Liver (tissue), 9 donors: Measurements from ENCODE around the gene RASGRP2. TPM values are rescaled to one million over a fixed set of nuclear protein-coding genes. Genes with fewer than 3 reads are reported as not detected.

ENCODE experiments used
- DNase-seq: peaks from one replicate; pipeline ENCODE4 v3.0.0-alpha.2; 2017; ENCODE audit warnings: low spot score
- H3K27ac ChIP-seq, 2 donors: one replicate each; pipeline ENCODE4 v1.7.0; 2013; ENCODE audit warnings: inconsistent platforms in 2 of 2, low read length in 2 of 2, control low read depth in 1 of 2, low read depth in 1 of 2, mild to moderate bottlenecking in 1 of 2
- H3K27me3 ChIP-seq, 4 donors: one replicate each; pipeline versions ENCODE4 v1.6.1 to v1.7.0; 2013; ENCODE audit warnings: low read length in 3 of 4, inconsistent platforms in 1 of 4, mild to moderate bottlenecking in 1 of 4, moderate library complexity in 1 of 4; ENCODE audit not compliant: control insufficient read depth in 4 of 4, insufficient read depth in 4 of 4
- H3K36me3 ChIP-seq, 4 donors: one replicate each; pipeline versions ENCODE4 v1.6.1 to v1.7.0; 2013; ENCODE audit warnings: low read length in 3 of 4, mild to moderate bottlenecking in 3 of 4, low read depth in 1 of 4, moderate library complexity in 1 of 4; ENCODE audit not compliant: control insufficient read depth in 4 of 4, insufficient read depth in 3 of 4
- H3K4me1 ChIP-seq, 4 donors: one replicate each; pipeline versions ENCODE4 v1.6.1 to v1.7.0; 2013; ENCODE audit warnings: low read length in 3 of 4, mild to moderate bottlenecking in 3 of 4, moderate library complexity in 1 of 4; ENCODE audit not compliant: control insufficient read depth in 4 of 4, insufficient read depth in 4 of 4
- H3K4me3 ChIP-seq, 3 donors: one replicate each; pipeline versions ENCODE4 v1.6.1 to v1.7.0; 2013; ENCODE audit warnings: low read length in 3 of 3, control low read depth in 1 of 3, low read depth in 1 of 3, mild to moderate bottlenecking in 1 of 3
- H3K9ac ChIP-seq, 2 donors: one replicate each; pipeline ENCODE4 v1.7.0; 2013; ENCODE audit warnings: low read length in 2 of 2, mild to moderate bottlenecking in 2 of 2, moderate library complexity in 2 of 2, control low read depth in 1 of 2, low read depth in 1 of 2
- H3K9me3 ChIP-seq, 4 donors: one replicate each; pipeline versions ENCODE4 v1.6.1 to v1.7.0; 2013; ENCODE audit warnings: low read length in 3 of 4; ENCODE audit not compliant: control insufficient read depth in 4 of 4
- CTCF ChIP-seq: fragments of 150-350 bp; IDR thresholded peaks from 2 replicates; pipeline ENCODE4 v1.5.1; 2017; ENCODE audit warnings: improper control_type of control experiment, low read depth, low read length; ENCODE audit not compliant: missing input control
- EGR1 ChIP-seq, 2 donors: IDR thresholded peaks; 2 replicates each; pipeline ENCODE4 v1.6.1; 2016 to 2018; ENCODE audit warnings: antibody characterized with exemption in 2 of 2, low read depth in 2 of 2
- FOXA1 ChIP-seq: IDR thresholded peaks from 2 replicates; pipeline ENCODE4 v1.6.1; 2016; ENCODE audit warnings: antibody characterized with exemption
- FOXA2 ChIP-seq: IDR thresholded peaks from 2 replicates; pipeline ENCODE4 v1.6.1; 2016; ENCODE audit warnings: antibody characterized with exemption
- GABPA ChIP-seq, 2 donors: IDR thresholded peaks in 1 of 2; conservative IDR thresholded peaks in 1 of 2; 2 replicates each; pipeline ENCODE4 v1.6.1; 2016; ENCODE audit warnings: antibody characterized with exemption in 2 of 2, mild to moderate bottlenecking in 1 of 2, moderate library complexity in 1 of 2
- HNF4A ChIP-seq, 2 donors: conservative IDR thresholded peaks; 2 replicates each; pipeline ENCODE4 v1.6.1; 2016; ENCODE audit warnings: antibody characterized with exemption in 2 of 2, mild to moderate bottlenecking in 2 of 2
- JUND ChIP-seq, 2 donors: IDR thresholded peaks; 2 replicates each; pipeline ENCODE4 v1.6.1; 2016; ENCODE audit warnings: antibody characterized with exemption in 2 of 2
- NR2F2 ChIP-seq: IDR thresholded peaks from 2 replicates; pipeline ENCODE4 v1.6.1; 2016; ENCODE audit warnings: antibody characterized with exemption
- RAD21 ChIP-seq, 2 donors: IDR thresholded peaks; 2 replicates each; pipeline ENCODE4 v1.6.1; 2016; ENCODE audit warnings: antibody characterized with exemption in 2 of 2, mild to moderate bottlenecking in 2 of 2
- RXRA ChIP-seq, 2 donors: IDR thresholded peaks; 2 replicates each; pipeline ENCODE4 v1.6.1; 2017 to 2018; ENCODE audit warnings: antibody characterized with exemption in 2 of 2, mild to moderate bottlenecking in 1 of 2
- SP1 ChIP-seq: IDR thresholded peaks from 2 replicates; pipeline ENCODE4 v1.6.1; 2018; ENCODE audit warnings: antibody characterized with exemption, mild to moderate bottlenecking
- TAF1 ChIP-seq: conservative IDR thresholded peaks from 2 replicates; pipeline ENCODE4 v1.6.1; 2016; ENCODE audit warnings: antibody characterized with exemption, mild to moderate bottlenecking
- WGBS: extraction: QIAGEN DNeasy Blood & Tissue Kit; methylation state at CpG from one replicate; pipeline ENCODE4 v1.1.7; 2013; 5-methylcytosine and 5-hydroxymethylcytosine counted together
- polyA plus RNA-seq, 2 donors: library from polyadenylated mRNA; stranded (reverse) in 1 of 2; unstranded in 1 of 2; fragments of 200-250 nt in 1 of 2; fragments of >200 nt in 1 of 2; fragmentation: Nextera tagmentation in 1 of 2; extraction: Ambion mirVana in 1 of 2; gene quantifications; one replicate each; pipeline versions ENCODE4 v1.2.1 to v1.2.3, GENCODE V29; 2013 to 2015
- total RNA-seq, 2 donors: library from RNA; depleted of rRNA; stranded (reverse); fragments of >200 nt; gene quantifications; one replicate each; pipeline ENCODE4 v1.2.3, GENCODE V29; 2014
- TF ChIP-seq, protein P1 (sequence below): IDR thresholded peaks from 2 replicates; pipeline ENCODE4 v1.6.1; 2016; ENCODE audit warnings: antibody characterized with exemption
- TF ChIP-seq, protein P2 (sequence below): IDR thresholded peaks from 2 replicates; pipeline ENCODE4 v1.6.1; 2016; ENCODE audit warnings: antibody characterized with exemption
- TF ChIP-seq, protein P3 (sequence below): IDR thresholded peaks from 2 replicates; pipeline ENCODE4 v1.6.1; 2016; ENCODE audit warnings: antibody characterized with exemption
- TF ChIP-seq, protein P4 (sequence below): IDR thresholded peaks from 2 replicates; pipeline ENCODE4 v1.6.1; 2016; ENCODE audit warnings: antibody characterized with exemption, mild to moderate bottlenecking
- donor health status: healthy.
- donor health status: healthy.
- donor health status: healthy.
- donor health status: healthy.
- donor health status: healthy.

RASGRP2 gene
- total and polyA plus RNA-seq, 4 donors, result 2.7 to 14.9 (median 8.7) TPM

- no peaks in the 10 kb centered on the region for H3K9me3 ChIP-seq
- peaks cover 0 to 2% (median 1%) of the 10 kb centered on the region in 4 donors for H3K4me1 ChIP-seq
- TF ChIP-seq, protein P1, sequence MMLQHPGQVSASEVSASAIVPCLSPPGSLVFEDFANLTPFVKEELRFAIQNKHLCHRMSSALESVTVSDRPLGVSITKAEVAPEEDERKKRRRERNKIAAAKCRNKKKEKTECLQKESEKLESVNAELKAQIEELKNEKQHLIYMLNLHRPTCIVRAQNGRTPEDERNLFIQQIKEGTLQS, result no peak
- no peak for TF ChIP-seq JUND (IDR thresholded peaks at IDR 0.05)
- TF ChIP-seq NR2F2, result no peak
- TF ChIP-seq HNF4A (conservative IDR thresholded peaks at IDR 0.05), result no peak
- no peak for TF ChIP-seq EGR1 (IDR thresholded peaks at IDR 0.05; ENCODE audit: low read depth in 2 of 2)
- TF ChIP-seq, protein P2, sequence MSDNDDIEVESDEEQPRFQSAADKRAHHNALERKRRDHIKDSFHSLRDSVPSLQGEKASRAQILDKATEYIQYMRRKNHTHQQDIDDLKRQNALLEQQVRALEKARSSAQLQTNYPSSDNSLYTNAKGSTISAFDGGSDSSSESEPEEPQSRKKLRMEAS, result no peak
- TF ChIP-seq SP1, result no peak
- no peak for TF ChIP-seq GABPA (IDR thresholded peaks at IDR 0.05 in 1 of 2, conservative IDR thresholded peaks at IDR 0.05 in 1 of 2)
- TF ChIP-seq, protein P3, sequence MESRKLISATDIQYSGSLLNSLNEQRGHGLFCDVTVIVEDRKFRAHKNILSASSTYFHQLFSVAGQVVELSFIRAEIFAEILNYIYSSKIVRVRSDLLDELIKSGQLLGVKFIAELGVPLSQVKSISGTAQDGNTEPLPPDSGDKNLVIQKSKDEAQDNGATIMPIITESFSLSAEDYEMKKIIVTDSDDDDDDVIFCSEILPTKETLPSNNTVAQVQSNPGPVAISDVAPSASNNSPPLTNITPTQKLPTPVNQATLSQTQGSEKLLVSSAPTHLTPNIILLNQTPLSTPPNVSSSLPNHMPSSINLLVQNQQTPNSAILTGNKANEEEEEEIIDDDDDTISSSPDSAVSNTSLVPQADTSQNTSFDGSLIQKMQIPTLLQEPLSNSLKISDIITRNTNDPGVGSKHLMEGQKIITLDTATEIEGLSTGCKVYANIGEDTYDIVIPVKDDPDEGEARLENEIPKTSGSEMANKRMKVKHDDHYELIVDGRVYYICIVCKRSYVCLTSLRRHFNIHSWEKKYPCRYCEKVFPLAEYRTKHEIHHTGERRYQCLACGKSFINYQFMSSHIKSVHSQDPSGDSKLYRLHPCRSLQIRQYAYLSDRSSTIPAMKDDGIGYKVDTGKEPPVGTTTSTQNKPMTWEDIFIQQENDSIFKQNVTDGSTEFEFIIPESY, result no peak
- no peak for TF ChIP-seq RXRA (IDR thresholded peaks at IDR 0.05)
- TF ChIP-seq RAD21 (IDR thresholded peaks at IDR 0.05), result no peak
- no peak for TF ChIP-seq TAF1
- WGBS, result 93% methylated on average over 4 of the region's 4 CpGs
- H3K9ac ChIP-seq, result no peak overlapping the region
- H3K4me3 ChIP-seq, result no peak overlapping the region
- peaks cover 0 to 8% (median 2%) of the 10 kb centered on the region in 4 donors for H3K36me3 ChIP-seq
- H3K27ac ChIP-seq, result no peak overlapping the region
- no peaks in the 10 kb centered on the region for H3K27me3 ChIP-seq
- no peak for DNase-seq
These were observed 48.5 kb upstream of the RASGRP2 start for GRCh38 chr11:64792482-64792881.

GRCh38 chr11:64791781-64792291 lies 47.9 kb upstream of the RASGRP2 start:
- H3K9ac ChIP-seq, result no peak overlapping the region
- H3K27ac ChIP-seq, result no peak overlapping the region
- no peaks in the 10 kb centered on the region for H3K9me3 ChIP-seq
- TF ChIP-seq JUND (IDR thresholded peaks at IDR 0.05), result no peak
- peaks cover 0 to 5% (median 2%) of the 10 kb centered on the region in 4 donors for H3K4me1 ChIP-seq
- 96% methylated on average over 14 of the region's 14 CpGs for WGBS
- H3K36me3 ChIP-seq, result peaks cover 0 to 8% (median 2%) of the 10 kb centered on the region in 4 donors
- H3K27me3 ChIP-seq, result no peaks in the 10 kb centered on the region
- no peak for DNase-seq
- H3K4me3 ChIP-seq, result no peak overlapping the region

DNA sequence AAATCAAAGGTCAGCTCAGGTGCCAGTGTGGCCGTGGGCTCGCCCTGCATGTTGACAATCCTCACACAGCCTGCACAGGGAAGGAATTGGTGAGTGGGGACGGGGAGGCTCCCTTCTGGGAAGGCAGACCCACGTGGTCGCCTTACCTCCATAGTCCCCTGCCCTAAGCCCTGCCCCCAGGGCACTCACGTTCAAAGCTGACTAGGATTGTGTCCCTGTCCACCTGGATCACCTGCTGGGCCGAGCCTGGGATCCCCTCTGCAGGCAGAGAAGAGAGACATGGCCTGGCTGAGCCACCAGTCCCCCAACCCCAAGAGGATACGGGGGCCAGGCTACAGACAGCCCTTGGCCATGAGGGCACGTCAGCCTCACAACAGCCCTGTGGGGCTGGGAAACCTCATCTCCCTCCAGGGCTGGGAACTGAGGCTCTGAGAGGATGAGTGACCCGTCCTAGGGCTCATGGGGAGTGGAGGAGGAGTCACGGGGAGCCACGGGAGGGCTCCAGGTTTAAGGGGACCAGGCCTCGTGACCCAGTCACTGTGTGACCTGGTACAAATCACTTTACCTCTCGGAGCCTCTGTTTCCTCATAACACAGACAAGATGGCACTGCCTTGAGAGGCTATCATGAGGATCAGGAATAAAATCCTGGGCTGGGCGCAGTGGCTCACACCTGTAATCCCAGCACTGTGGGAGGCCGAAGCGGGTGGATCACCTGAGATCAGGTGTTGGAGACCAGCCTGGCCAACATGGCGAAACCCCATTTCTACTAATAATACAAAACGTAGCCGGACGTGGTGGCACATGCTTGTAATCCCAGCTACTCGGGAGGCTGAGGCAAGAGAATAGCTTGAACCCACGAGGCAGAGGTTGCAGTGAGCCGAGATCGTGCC lies 46.5 kb upstream of the RASGRP2 start:
- 90% methylated on average over 25 of the region's 25 CpGs for WGBS
- Histone ChIP-seq H3K4me1 (peaks cover 0 to 5% (median 2%) of the 10 kb centered on the region in 4 donors), H3K4me3 (no peak overlapping the region), H3K27me3 (no peaks in the 10 kb centered on the region), H3K36me3 (peaks cover 0 to 6% (median 1%) of the 10 kb centered on the region in 4 donors), H3K9me3 (no peaks in the 10 kb centered on the region), H3K9ac (no peak overlapping the region), H3K27ac (no peak overlapping the region)
- TF ChIP-seq, protein P4, sequence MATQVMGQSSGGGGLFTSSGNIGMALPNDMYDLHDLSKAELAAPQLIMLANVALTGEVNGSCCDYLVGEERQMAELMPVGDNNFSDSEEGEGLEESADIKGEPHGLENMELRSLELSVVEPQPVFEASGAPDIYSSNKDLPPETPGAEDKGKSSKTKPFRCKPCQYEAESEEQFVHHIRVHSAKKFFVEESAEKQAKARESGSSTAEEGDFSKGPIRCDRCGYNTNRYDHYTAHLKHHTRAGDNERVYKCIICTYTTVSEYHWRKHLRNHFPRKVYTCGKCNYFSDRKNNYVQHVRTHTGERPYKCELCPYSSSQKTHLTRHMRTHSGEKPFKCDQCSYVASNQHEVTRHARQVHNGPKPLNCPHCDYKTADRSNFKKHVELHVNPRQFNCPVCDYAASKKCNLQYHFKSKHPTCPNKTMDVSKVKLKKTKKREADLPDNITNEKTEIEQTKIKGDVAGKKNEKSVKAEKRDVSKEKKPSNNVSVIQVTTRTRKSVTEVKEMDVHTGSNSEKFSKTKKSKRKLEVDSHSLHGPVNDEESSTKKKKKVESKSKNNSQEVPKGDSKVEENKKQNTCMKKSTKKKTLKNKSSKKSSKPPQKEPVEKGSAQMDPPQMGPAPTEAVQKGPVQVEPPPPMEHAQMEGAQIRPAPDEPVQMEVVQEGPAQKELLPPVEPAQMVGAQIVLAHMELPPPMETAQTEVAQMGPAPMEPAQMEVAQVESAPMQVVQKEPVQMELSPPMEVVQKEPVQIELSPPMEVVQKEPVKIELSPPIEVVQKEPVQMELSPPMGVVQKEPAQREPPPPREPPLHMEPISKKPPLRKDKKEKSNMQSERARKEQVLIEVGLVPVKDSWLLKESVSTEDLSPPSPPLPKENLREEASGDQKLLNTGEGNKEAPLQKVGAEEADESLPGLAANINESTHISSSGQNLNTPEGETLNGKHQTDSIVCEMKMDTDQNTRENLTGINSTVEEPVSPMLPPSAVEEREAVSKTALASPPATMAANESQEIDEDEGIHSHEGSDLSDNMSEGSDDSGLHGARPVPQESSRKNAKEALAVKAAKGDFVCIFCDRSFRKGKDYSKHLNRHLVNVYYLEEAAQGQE, result no peak
- TF ChIP-seq CTCF (no peak), HNF4A (conservative IDR thresholded peaks at IDR 0.05) (no peak), NR2F2 (no peak), RAD21 (IDR thresholded peaks at IDR 0.05) (no peak), SP1 (no peak), FOXA2 (no peak), FOXA1 (no peak)
- TF ChIP-seq, protein P1, result no peak
- no peak for DNase-seq
